ENCODE results near the gene REEP2.
A peak's percentile ranks its signal among the peaks of the same experiment; 100 is the strongest.

The REEP2 gene

DNA sequence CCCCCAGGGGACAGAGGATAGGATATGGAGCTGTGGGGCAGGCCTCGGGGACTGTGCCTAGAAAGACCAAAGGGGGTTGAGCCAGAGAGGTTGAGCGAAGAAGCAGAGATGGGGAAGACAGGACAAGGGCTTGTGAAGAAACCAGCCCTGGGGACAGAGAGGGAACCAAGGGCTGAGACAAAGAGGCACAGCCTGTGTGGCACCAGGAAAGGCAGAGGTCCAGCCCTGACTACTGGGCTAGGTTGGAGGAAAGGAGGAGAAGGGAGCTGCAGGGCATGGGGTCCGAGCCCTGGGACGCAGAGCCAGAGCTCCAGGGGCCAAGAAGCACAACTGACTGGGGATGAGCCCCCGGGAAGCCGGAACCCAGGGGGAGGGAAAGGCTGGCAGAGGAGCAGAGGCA is 9.2 kb downstream of the REEP2 start:
- no peak overlapping the region for H3K27ac ChIP-seq

DNA sequence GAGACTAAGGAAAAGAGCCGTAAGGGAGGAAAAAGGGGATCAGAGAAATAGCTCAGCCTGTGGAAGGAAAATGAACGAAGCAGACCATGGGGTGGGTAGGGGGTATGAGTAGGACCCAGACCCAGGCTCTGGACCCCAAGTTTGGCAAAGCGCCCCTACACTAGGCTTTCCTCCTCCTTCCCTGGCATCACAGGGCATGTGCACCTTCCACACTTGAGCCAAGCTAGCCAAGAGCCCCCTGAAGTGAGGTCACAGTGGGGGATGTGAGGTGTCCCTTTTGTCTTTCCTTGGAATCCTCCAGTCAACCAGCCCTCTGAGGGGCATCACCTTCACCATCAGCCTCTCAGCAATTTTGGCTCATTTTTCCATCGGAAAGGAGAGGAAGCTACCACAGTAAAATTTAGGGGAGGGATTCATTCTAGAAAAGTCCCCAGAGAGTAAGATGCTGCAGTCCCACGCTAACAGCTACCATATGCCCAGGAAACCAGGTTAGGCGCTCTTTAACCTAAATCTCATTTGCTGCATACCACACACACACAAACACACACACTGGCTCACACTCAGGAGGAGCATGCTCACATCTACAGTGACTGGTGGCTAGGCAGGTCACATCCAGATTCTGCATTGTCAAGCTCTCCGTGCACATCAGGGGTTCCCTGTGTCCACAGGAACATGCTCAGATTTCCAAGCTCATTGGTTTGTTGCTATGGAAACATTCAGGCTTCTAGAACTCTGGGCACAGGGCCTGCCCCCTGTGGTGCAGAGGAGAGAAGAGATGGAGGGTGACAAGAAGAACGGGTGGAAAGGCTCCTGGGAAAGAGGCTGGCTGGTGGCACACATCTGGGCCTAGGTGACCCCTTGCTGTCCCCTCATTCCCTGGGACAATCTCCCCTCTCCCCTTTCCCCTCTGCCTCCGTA is 9.9 kb downstream of the REEP2 start:
- DNase-seq (ENCODE audit: low read depth, low spot score): no peak
- no peak overlapping the region for H3K27ac ChIP-seq

More for the DNA sequence above, 9.2 kb downstream of the REEP2 start:
- no peak for DNase-seq (ENCODE audit: low read depth, low spot score)

DNA sequence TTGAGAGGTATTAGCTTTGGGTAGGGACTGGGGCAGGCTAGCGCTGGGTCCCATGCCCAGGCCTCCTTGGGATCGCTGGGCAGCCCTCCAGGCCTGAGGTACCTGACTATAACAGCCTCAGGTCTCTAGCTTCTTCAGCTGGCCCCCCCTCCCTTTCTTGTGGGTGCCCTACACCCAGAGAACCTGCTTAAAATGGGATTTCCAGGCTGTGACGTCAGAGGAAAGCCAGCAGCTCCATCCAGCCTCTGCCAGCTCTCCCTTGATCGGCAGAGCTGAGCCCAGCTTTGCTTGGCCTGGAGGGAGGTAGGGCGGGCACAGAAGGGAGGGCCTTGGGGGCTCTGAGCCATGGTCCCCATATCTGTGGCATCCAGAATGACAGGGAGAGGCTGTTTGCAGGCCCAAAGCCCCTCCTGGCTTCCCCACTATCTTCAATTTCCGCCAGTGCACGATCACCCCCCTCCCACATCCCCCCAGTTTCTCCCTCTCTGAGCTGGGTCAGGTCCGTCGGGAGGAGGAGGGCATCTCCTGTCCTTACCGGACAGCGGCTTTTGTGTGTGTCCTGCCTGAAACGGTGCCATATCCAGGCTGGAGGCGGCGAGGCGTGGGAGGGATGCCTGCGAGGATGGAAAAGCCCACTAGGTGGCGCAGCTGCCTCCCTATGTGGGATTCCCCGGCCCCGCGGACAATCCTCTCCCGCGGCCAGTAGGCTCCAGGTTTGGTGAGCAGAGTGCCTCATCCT is 10.8 kb downstream of the REEP2 start:
- H3K27ac ChIP-seq: no peak overlapping the region

DNA sequence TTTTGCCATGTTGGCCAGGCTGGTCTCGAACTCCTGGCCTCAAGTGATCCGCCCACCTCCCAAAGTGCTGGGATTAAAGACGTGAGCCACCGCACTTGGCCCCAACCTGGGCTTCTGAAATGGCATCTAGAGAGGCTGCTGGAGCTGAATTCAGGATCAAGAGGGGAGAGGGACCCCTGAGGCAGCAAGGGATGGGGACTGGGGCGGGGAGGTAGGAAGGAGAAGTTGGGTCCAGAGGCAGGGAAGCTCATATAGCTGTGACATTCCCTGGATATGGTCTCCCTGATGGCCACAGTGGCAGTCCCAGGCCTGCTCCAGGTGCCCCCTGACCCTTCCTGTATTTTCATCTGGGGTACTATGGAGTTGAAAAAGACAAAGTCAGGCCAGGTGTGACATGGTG is 12.1 kb downstream of the REEP2 start:
- H3K27ac ChIP-seq: no peak overlapping the region
- no peak for DNase-seq (ENCODE audit: low read depth, low spot score)

More for the DNA sequence above, 10.8 kb downstream of the REEP2 start:
- no peak for DNase-seq (ENCODE audit: low read depth, low spot score)

GRCh38 chr5:138452720-138453119 is 13.9 kb downstream of the REEP2 start:
- H3K27ac ChIP-seq: no peak overlapping the region
- DNase-seq (ENCODE audit: low read depth, low spot score): no peak

DNA sequence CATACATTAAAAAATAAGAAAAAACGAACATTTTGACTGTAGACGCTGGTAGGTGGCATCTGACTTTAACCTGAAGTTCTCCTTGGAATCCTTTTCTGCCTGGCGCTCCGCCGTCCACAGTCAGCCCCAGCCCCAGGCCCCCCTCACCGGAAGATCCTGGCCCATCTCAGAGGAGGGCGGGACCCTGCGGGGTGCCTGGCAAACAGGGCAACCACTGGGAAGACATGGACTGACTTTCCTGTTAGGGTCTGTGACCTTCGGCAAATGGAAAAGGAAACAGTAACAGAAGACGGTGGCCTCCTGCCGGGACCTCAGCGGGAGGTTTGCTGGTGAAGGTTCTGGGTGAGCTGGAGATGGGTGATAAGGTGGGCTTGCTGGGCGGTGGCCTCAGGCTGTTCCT is 14.7 kb downstream of the REEP2 start:
- H3K27ac ChIP-seq: no peak overlapping the region
- DNase-seq (ENCODE audit: low read depth, low spot score): no peak

DNA sequence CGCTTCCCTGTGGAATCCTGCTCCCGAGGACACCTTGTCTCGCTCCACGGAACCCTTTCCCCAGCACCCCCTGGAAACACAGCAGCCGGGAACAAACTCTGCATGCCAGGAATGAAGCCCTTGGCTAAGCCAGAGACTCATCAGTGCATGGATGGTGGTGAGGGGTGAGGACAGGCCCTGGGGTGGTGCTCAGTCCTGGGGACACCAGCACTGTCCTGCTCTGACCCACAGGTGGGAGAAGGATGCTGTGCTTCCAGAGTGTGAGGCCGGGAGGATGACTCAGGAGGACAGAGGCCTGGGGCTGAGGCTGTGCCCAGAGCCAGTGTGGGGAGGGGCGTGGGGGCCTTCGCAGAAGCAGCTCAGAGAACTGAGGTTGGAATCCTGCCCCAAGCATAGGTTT is 15.3 kb downstream of the REEP2 start:
- no peak overlapping the region for H3K27ac ChIP-seq
- DNase-seq (ENCODE audit: low read depth, low spot score): no peak

GRCh38 chr5:138455232-138455930 is 16.5 kb downstream of the REEP2 start:
- DNase-seq (ENCODE audit: low read depth, low spot score): no peak
- no peak overlapping the region for H3K27ac ChIP-seq

- H3K27ac ChIP-seq: no peak overlapping the region
- DNase-seq (ENCODE audit: low read depth, low spot score): no peak
Observed at GRCh38 chr5:138457531-138458275, 18.8 kb downstream of the REEP2 start.

DNA sequence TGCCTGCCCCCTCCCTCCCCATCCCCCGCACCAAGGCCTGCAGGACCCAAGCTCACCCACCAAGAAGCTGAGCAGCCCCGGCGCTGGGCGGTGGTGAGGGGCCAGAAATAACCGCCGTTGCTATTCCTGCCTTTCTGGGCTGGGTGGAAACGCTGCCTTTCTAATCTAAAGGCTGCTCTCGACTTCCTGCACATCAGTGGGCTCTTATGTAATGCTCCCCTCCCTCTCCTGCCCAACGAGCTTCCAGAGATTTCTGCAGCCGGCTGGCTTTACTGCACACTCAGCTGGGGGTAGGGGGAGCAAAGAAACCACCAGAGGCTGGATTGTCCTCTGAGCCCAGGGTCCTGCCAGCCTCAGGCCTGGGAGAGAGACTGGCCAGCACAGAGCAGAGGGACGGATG is 19.5 kb downstream of the REEP2 start:
- DNase-seq (ENCODE audit: low read depth, low spot score): no peak
- H3K27ac ChIP-seq: no peak overlapping the region

- H3K27ac ChIP-seq: no peak overlapping the region
- no peak for DNase-seq (ENCODE audit: low read depth, low spot score)
Observed at GRCh38 chr5:138458856-138459255, 20.0 kb downstream of the REEP2 start.

GRCh38 chr5:138459311-138459933 is 20.6 kb downstream of the REEP2 start:
- no peak for DNase-seq (ENCODE audit: low read depth, low spot score)
- H3K27ac ChIP-seq: no peak overlapping the region

DNA sequence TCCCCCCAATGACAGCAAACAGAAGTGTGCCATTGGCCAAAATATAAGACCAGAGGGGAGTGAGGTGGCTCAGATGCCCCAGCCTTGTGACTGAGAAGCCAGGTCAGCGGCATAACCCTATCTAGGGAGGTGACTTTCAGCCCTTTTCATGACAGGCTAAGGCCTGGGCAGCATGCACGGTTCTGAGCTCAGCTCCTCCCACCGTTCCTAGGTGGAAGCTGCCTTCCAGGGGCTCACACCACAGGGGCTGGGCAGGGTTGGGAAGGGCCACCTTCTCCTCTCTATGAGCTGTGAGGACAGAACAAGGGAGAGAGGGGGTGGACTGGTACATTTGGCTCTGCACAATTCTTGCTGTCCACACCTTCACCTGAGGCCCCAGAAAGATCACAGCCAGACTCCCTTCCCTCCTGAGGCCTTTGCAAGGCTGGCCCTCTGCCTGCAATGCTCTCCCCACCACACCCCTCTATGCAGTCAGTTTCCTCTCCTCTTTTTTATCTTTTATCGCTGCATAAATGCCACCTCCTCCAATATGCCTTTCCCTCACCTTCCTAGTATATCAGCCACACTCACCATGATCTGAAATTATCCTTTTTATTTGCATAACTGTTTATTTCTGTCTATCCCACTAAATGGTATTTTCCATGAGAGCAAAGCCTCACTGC is 21.3 kb downstream of the REEP2 start:
- H3K27ac ChIP-seq: no peak overlapping the region
- no peak for DNase-seq (ENCODE audit: low read depth, low spot score)

- DNase-seq (ENCODE audit: low read depth, low spot score): no peak
- H3K27ac ChIP-seq: no peak overlapping the region
Observed at GRCh38 chr5:138461343-138462125, 22.7 kb downstream of the REEP2 start.

- no peak for DNase-seq (ENCODE audit: low read depth, low spot score)
- H3K27ac ChIP-seq: peak overlapping the region; percentile 96
Observed at GRCh38 chr5:138463419-138464007, 24.7 kb downstream of the REEP2 start.

DNA sequence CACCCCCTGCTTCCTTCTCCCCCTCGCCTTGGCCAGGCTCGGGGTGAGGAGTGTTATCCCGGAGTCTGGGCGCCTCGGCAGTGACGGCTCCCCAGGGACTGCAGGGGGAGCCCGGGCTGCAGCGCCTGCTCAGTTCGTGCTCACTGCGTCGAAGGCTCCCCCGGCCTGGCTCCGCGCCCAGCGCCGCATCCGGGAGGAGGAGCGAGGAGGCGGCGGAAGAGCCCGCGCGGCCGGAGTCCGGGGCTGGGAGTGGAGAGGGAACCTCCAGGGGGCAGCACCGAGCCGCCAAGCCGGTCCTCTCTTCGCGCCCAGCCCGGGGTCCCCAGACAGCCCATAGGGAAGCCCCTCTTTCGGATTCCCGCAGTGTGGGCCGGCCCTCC is 25.1 kb downstream of the REEP2 start:
- DNase-seq (ENCODE audit: low read depth, low spot score): no peak
- peak overlapping the region; percentile 96 for H3K27ac ChIP-seq

DNA sequence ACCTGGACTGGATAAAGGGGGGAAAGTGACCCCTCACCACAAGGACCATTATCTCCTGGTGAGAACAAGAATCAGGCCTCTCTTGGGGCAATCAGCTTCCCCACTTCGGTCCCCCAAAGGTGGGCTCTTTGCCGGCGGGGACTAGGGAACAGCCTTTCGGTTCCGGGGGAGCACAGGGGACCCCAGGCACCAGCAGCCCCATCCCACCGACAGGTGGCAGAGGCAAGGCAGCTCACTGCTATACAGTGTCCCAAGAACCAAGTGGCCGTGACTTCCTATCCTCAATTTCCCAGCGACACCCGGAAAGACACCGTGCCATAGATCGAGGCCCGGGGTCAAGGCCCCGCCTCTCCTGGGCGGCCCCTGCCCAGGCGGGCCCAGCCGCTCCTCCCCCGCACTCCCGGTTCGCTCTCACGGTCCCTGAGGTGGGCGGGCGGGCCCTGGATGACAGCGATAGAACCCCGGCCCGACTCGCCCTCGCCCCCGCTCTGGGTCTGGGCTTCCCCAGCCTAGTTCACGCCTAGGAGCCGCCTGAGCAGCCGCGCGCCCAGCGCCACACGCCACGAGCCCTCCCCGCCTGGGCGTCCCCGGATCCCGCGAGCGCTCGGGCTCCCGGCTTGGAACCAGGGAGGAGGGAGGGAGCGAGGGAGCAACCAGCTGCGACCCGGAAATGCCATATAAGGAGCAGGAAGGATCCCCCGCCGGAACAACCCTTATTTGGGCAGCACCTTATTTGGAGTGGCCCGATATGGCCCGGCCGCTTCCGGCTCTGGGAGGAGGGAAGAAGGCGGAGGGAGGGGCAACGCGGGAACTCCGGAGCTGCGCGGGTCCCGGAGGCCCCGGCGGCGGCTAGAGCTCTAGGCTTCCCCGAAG is 25.8 kb downstream of the REEP2 start:
- H3K27ac ChIP-seq: peak overlapping the region; percentile 96
- DNase-seq (ENCODE audit: low read depth, low spot score): peak; percentile 95
